ENCODE results near the gene PISD.

DNA sequence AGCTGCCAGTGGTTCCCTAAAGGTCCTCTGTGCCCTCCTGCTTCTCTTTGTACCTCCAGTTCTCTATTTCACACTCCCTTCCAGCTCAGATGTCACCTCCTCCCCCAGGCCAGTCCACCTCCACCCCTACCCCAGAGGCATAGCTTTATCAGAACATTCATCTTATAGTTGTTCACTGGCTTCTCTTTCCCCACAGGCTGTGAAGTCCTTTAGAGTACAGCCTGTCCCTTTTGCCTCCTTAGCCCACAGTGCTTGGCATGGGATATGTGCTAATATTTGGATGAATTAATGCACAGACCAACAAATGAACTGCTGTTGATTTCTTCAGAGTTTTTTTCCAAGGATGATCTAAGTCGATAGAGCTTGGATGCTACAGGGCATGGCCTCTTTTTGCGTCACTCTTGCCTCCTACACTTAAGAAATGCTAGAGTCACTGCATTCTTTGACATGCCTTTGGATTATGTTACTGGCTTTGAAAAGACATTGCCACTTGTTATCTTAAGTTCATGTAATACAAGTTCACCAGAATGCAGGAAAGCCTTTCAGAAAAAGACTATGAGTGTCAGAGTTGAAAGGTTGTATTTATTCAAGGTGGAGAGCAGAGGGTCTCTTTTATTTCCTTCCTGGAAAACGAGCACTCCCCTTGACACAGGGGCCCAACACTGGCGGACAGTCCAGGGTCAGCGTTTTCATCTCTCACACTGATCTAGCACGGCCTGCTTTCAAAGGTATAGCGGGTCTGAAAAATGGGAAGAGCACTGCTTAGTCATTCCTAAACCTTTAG, 75.7 kb downstream of the PISD start:
- TF ChIP-seq CTCF (IDR thresholded peaks at IDR 0.05) (no peak), POLR2A (IDR thresholded peaks at IDR 0.05) (no peak), EP300 (IDR thresholded peaks at IDR 0.05) (no peak)
